HG02588 (cell line): Measurements from ENCODE around the gene GPC2.

Experiments
- ATAC-seq: cut with Tn5 transposase; IDR thresholded peaks from one replicate; pipeline ENCODE4 v1.9.1; 2021; ENCODE audit warnings: mild to moderate bottlenecking, moderate library complexity; ENCODE audit not compliant: unreplicated experiment

GPC2 gene

GRCh38 chr7:100170101-100170897 lies 6.9 kb downstream of the GPC2 start:
- no peak for ATAC-seq

GRCh38 chr7:100169147-100169850 lies 7.9 kb downstream of the GPC2 start:
- ATAC-seq: no peak

GRCh38 chr7:100167912-100168323 lies 9.3 kb downstream of the GPC2 start:
- no peak for ATAC-seq

GRCh38 chr7:100166970-100167911 lies 9.9 kb downstream of the GPC2 start:
- no peak for ATAC-seq

GRCh38 chr7:100166317-100166940 lies 10.8 kb downstream of the GPC2 start:
- no peak for ATAC-seq

GRCh38 chr7:100163871-100164270 lies 13.3 kb downstream of the GPC2 start:
- ATAC-seq: no peak

- ATAC-seq: no peak
Observed at GRCh38 chr7:100163006-100163531, 14.1 kb downstream of the GPC2 start.

- no peak for ATAC-seq
Observed at GRCh38 chr7:100160067-100160466, 17.1 kb downstream of the GPC2 start.

GRCh38 chr7:100159099-100159623 lies 18.0 kb downstream of the GPC2 start:
- ATAC-seq: no peak

- ATAC-seq: peak; percentile 73
Observed at GRCh38 chr7:100158229-100159098, 18.7 kb downstream of the GPC2 start, which contains the start of gene TRAPPC14. Gene TRAPPC14 (minus strand): TSS chr7:100158723. CDS start chr7:100158499, 224 bp downstream.

- ATAC-seq: no peak
Observed at GRCh38 chr7:100157334-100158228, 19.6 kb downstream of the GPC2 start.

- no peak for ATAC-seq
Observed at GRCh38 chr7:100157069-100157333, 20.2 kb downstream of the GPC2 start.

GRCh38 chr7:100156331-100157068 lies 20.7 kb downstream of the GPC2 start:
- no peak for ATAC-seq

- ATAC-seq: no peak
Observed at GRCh38 chr7:100155553-100156317, 21.4 kb downstream of the GPC2 start.

GRCh38 chr7:100154651-100155491 lies 22.3 kb downstream of the GPC2 start:
- no peak for ATAC-seq
